ENCODE data around the gene P3H1.

The P3H1 gene

GRCh38 chr1:42698081-42698813, 68.6 kb downstream of the P3H1 start:
- TF ChIP-seq ZFX (IDR thresholded peaks at IDR 0.05) (no peak), CTCF (conservative IDR thresholded peaks at IDR 0.05) (no peak)
- no peak overlapping the region for H3K27ac ChIP-seq
